Sigmoid colon (tissue), 7 donors: Measurements from ENCODE around the gene UBXN1. TPM values are rescaled to one million over a fixed set of nuclear protein-coding genes. Genes with fewer than 3 reads are reported as not detected.

Experiments
- DNase-seq: peaks from one replicate; pipeline ENCODE4 v3.0.0-alpha.2; 2019
- H3K27ac ChIP-seq, 4 donors: fragments of 200-600 bp; sonication (generic); one replicate each; pipeline ENCODE4 v1.5.1; 2016 to 2019; ENCODE audit warnings: mild to moderate bottlenecking in 1 of 4
- H3K27me3 ChIP-seq, 3 donors: fragments of 200-600 bp; sonication (generic); one replicate each; pipeline ENCODE4 v1.5.1; 2019; ENCODE audit warnings: mild to moderate bottlenecking in 1 of 3
- H3K36me3 ChIP-seq, 4 donors: fragments of 200-600 bp; sonication (generic); one replicate each; pipeline ENCODE4 v1.5.1; 2016 to 2019
- H3K4me1 ChIP-seq, 4 donors: fragments of 200-600 bp; sonication (generic); one replicate each; pipeline ENCODE4 v1.5.1; 2017 to 2019
- H3K4me3 ChIP-seq, 4 donors: fragments of 200-600 bp; sonication (generic); one replicate each; pipeline ENCODE4 v1.5.1; 2017 to 2019; ENCODE audit warnings: mild to moderate bottlenecking in 2 of 4, moderate library complexity in 1 of 4
- H3K9me3 ChIP-seq, 4 donors: fragments of 200-600 bp in 3 of 4; sonication (generic) in 3 of 4; one replicate each; pipeline versions ENCODE4 v1.5.1 to v1.6.1; 2013 to 2019
- CTCF ChIP-seq, 4 experiments: fragments of 450-650 bp in 3 of 4; fragments of 200-600 bp in 1 of 4; IDR thresholded peaks; one replicate each; pipeline ENCODE4 v1.5.1; 2016 to 2019; ENCODE audit warnings: antibody characterized with exemption in 4 of 4, mild to moderate bottlenecking in 3 of 4, moderate library complexity in 2 of 4
- EP300 ChIP-seq, 4 donors: sonication (generic); formaldehyde crosslinking; IDR thresholded peaks; one replicate each; pipeline ENCODE4 v1.6.1; 2017; ENCODE audit warnings: antibody characterized with exemption in 4 of 4
- POLR2A ChIP-seq, 2 donors: fragments of 450-650 bp; IDR thresholded peaks; one replicate each; pipeline ENCODE4 v1.6.1; 2016; ENCODE audit warnings: antibody characterized with exemption in 2 of 2, mild to moderate bottlenecking in 2 of 2, moderate library complexity in 2 of 2
- POLR2AphosphoS5 ChIP-seq, 4 donors: sonication (generic); formaldehyde crosslinking; IDR thresholded peaks; one replicate each; pipeline ENCODE4 v1.6.1; 2017; ENCODE audit warnings: antibody characterized with exemption in 4 of 4
- WGBS, 2 donors: extraction: QIAGEN DNeasy Blood & Tissue Kit; methylation state at CpG; one replicate each; pipeline ENCODE4 v1.1.7; 2013; 5-methylcytosine and 5-hydroxymethylcytosine counted together
- intact Hi-C: fragments of 100-400 bp; cut with DNase I; formaldehyde crosslinking; loops from one replicate; pipeline ENCODE4 v1.15.1; 2023
- polyA plus RNA-seq, 3 donors: library from polyadenylated mRNA; stranded (reverse); fragments of 200-250 nt; gene quantifications; one replicate each; pipeline ENCODE4 v1.2.3, GENCODE V29; 2013
- total RNA-seq, 4 donors: library from RNA; depleted of rRNA; stranded (reverse); fragments of >200 nt; gene quantifications; one replicate each; pipeline ENCODE4 v1.1.0, GENCODE V29; 2016
- donor health status: healthy with polysubstance abuse.
- donor health status: Bipolar disorder and iron deficiency.
- donor health status: healthy.

Gene UBXN1
- total and polyA plus RNA-seq, 7 donors: 132 to 298 (median 177) TPM

- no peaks in the 10 kb centered on the region for H3K27me3 ChIP-seq
- H3K27ac ChIP-seq: no peak overlapping the region
- intact Hi-C loops: no loop called here
- WGBS, 2 donors: 90 to 93% methylated on average over 24 of the region's 24 CpGs
- H3K9me3 ChIP-seq: no peaks in the 10 kb centered on the region
- H3K4me3 ChIP-seq: no peak overlapping the region
- H3K4me1 ChIP-seq: peaks cover 0 to 4% (median 2%) of the 10 kb centered on the region in 4 donors
- peaks cover 65 to 99% (median 78%) of the 10 kb centered on the region in 4 donors for H3K36me3 ChIP-seq
- no peak for DNase-seq
- TF ChIP-seq POLR2AphosphoS5 (IDR thresholded peaks at IDR 0.05): no peak
- no peak for TF ChIP-seq CTCF (IDR thresholded peaks at IDR 0.05)
- no peak for TF ChIP-seq POLR2A (IDR thresholded peaks at IDR 0.05)
Observed at GRCh38 chr11:62715150-62716130, 36.6 kb upstream of the UBXN1 start.

- peaks cover 45 to 80% (median 60%) of the 10 kb centered on the region in 4 donors for H3K36me3 ChIP-seq
- TF ChIP-seq CTCF (IDR thresholded peaks at IDR 0.05) (no peak), EP300 (IDR thresholded peaks at IDR 0.05) (no peak), POLR2A (IDR thresholded peaks at IDR 0.05) (no peak), POLR2AphosphoS5 (IDR thresholded peaks at IDR 0.05) (no peak)
- H3K27me3 ChIP-seq: no peaks in the 10 kb centered on the region
- peak overlapping the region in 1 of 4 donors; percentile 14 for H3K27ac ChIP-seq
- no peak overlapping the region for H3K4me3 ChIP-seq
- H3K4me1 ChIP-seq: peaks cover 0 to 17% (median 14%) of the 10 kb centered on the region in 4 donors
- no peaks in the 10 kb centered on the region for H3K9me3 ChIP-seq
- DNase-seq: no peak
- WGBS, 2 donors: 26 to 73% methylated on average over 2 of the region's 2 CpGs
- intact Hi-C loops: no loop called here
Observed at GRCh38 chr11:62713343-62713742, 34.5 kb upstream of the UBXN1 start.

- Histone ChIP-seq H3K27me3 (no peaks in the 10 kb centered on the region), H3K36me3 (peaks cover 41 to 75% (median 55%) of the 10 kb centered on the region in 4 donors), H3K9me3 (no peaks in the 10 kb centered on the region), H3K4me1 (peaks cover 0 to 18% (median 17%) of the 10 kb centered on the region in 4 donors), H3K27ac (peak overlapping the region in 1 of 4 donors; percentile 14), H3K4me3 (no peak overlapping the region)
- TF ChIP-seq POLR2AphosphoS5 (IDR thresholded peaks at IDR 0.05) (no peak), POLR2A (IDR thresholded peaks at IDR 0.05) (no peak), EP300 (IDR thresholded peaks at IDR 0.05) (no peak), CTCF (IDR thresholded peaks at IDR 0.05) (no peak)
- intact Hi-C loops: no loop called here
- DNase-seq: no peak
- WGBS, 2 donors: 20 to 53% methylated on average over 3 of the region's 3 CpGs
Observed at GRCh38 chr11:62712861-62713260, 34.0 kb upstream of the UBXN1 start.

- no peaks in the 10 kb centered on the region for H3K27me3 ChIP-seq
- H3K27ac ChIP-seq: no peak overlapping the region
- H3K9me3 ChIP-seq: no peaks in the 10 kb centered on the region
- H3K4me1 ChIP-seq: peaks cover 0 to 18% (median 18%) of the 10 kb centered on the region in 4 donors
- intact Hi-C loops: no loop called here
- H3K36me3 ChIP-seq: peaks cover 36 to 70% (median 50%) of the 10 kb centered on the region in 4 donors
- H3K4me3 ChIP-seq: no peak overlapping the region
- 77% methylated on average over 6 of the region's 6 CpGs for WGBS, 2 donors
- TF ChIP-seq CTCF (IDR thresholded peaks at IDR 0.05) (no peak), POLR2A (IDR thresholded peaks at IDR 0.05) (no peak), POLR2AphosphoS5 (IDR thresholded peaks at IDR 0.05) (no peak)
- DNase-seq: no peak
Observed at GRCh38 chr11:62712276-62712812, 33.5 kb upstream of the UBXN1 start.
